Measurements from ENCODE around the gene DKC1. TPM values are rescaled to one million over a fixed set of nuclear protein-coding genes. Genes with fewer than 3 reads are reported as not detected.
A peak's percentile ranks its signal among the peaks of the same experiment; 100 is the strongest.

The DKC1 gene
- total and polyA plus RNA-seq, 4 donors = 15.1 to 31.9 (median 27.5) TPM

GRCh38 chrX:154732421-154733065 lies 30.1 kb upstream of the DKC1 start:
- no peaks in the 10 kb centered on the region for H3K9me3 ChIP-seq (ENCODE audit: control insufficient read depth, low read length)
- no peak for DNase-seq
- intact Hi-C loops (cut with DNase I) = no loop called here
- peaks cover 3 to 5% of the 10 kb centered on the region in 2 donors for H3K4me1 ChIP-seq (ENCODE audit: control insufficient read depth in 1 of 2, insufficient read depth in 2 of 2, low read length in 2 of 2)
- peak overlapping the region in 1 of 2 donors; percentile 57 for H3K27ac ChIP-seq (ENCODE audit: low read depth in 1 of 2, low read length in 2 of 2)
- no peak for ATAC-seq (ENCODE audit: low FRiP score)
- no peaks in the 10 kb centered on the region for H3K27me3 ChIP-seq (ENCODE audit: control insufficient read depth in 1 of 2, insufficient read depth in 2 of 2, low read length in 1 of 2)
- WGBS, 2 donors = 18 to 37% methylated on average over 5 of the region's 5 CpGs
- H3K36me3 ChIP-seq (ENCODE audit: control insufficient read depth in 1 of 2, insufficient read depth in 2 of 2, low read length in 1 of 2) = no peaks in the 10 kb centered on the region
- no peak overlapping the region for H3K4me3 ChIP-seq (ENCODE audit: low read length in 2 of 2)

GRCh38 chrX:154733066-154733425 lies 29.6 kb upstream of the DKC1 start:
- Histone ChIP-seq H3K27me3 (ENCODE audit: control insufficient read depth in 1 of 2, insufficient read depth in 2 of 2, low read length in 1 of 2) (no peaks in the 10 kb centered on the region), H3K4me3 (ENCODE audit: low read length in 2 of 2) (no peak overlapping the region), H3K36me3 (ENCODE audit: control insufficient read depth in 1 of 2, insufficient read depth in 2 of 2, low read length in 1 of 2) (no peaks in the 10 kb centered on the region), H3K27ac (ENCODE audit: low read depth in 1 of 2, low read length in 2 of 2) (peak overlapping the region in 1 of 2 donors; percentile 57), H3K4me1 (ENCODE audit: control insufficient read depth in 1 of 2, insufficient read depth in 2 of 2, low read length in 2 of 2) (peaks cover 3 to 5% of the 10 kb centered on the region in 2 donors), H3K9me3 (ENCODE audit: control insufficient read depth, low read length) (no peaks in the 10 kb centered on the region)
- DNase-seq = no peak
- intact Hi-C loops (cut with DNase I) = no loop called here
- ATAC-seq (ENCODE audit: low FRiP score) = no peak
- 64 to 78% methylated on average over 2 of the region's 2 CpGs for WGBS, 2 donors

- no peaks in the 10 kb centered on the region for H3K36me3 ChIP-seq (ENCODE audit: control insufficient read depth in 1 of 2, insufficient read depth in 2 of 2, low read length in 1 of 2)
- no peaks in the 10 kb centered on the region for H3K9me3 ChIP-seq (ENCODE audit: control insufficient read depth, low read length)
- 8 to 43% methylated on average over 8 of the region's 8 CpGs for WGBS, 2 donors
- no peaks in the 10 kb centered on the region for H3K27me3 ChIP-seq (ENCODE audit: control insufficient read depth in 1 of 2, insufficient read depth in 2 of 2, low read length in 1 of 2)
- intact Hi-C loops (cut with DNase I) = no loop called here
- DNase-seq (peak in 1 of 2 donors; percentile 57), ATAC-seq (ENCODE audit: low FRiP score) (peak; percentile 44)
- peak overlapping the region in 1 of 2 donors; percentile 85 for H3K27ac ChIP-seq (ENCODE audit: low read depth in 1 of 2, low read length in 2 of 2)
- H3K4me3 ChIP-seq (ENCODE audit: low read length in 2 of 2) = no peak overlapping the region
- peaks cover 3 to 5% of the 10 kb centered on the region in 2 donors for H3K4me1 ChIP-seq (ENCODE audit: control insufficient read depth in 1 of 2, insufficient read depth in 2 of 2, low read length in 2 of 2)
These were observed 28.4 kb upstream of the DKC1 start for GRCh38 chrX:154734061-154734781.

- intact Hi-C loops (cut with DNase I) = no loop called here
- peak; percentile 65 to 83 for DNase-seq
- Histone ChIP-seq H3K36me3 (ENCODE audit: control insufficient read depth in 1 of 2, insufficient read depth in 2 of 2, low read length in 1 of 2) (no peaks in the 10 kb centered on the region), H3K4me3 (ENCODE audit: low read length in 2 of 2) (no peak overlapping the region), H3K4me1 (ENCODE audit: control insufficient read depth in 1 of 2, insufficient read depth in 2 of 2, low read length in 2 of 2) (peaks cover 0 to 5% of the 10 kb centered on the region in 2 donors), H3K27me3 (ENCODE audit: control insufficient read depth in 1 of 2, insufficient read depth in 2 of 2, low read length in 1 of 2) (no peaks in the 10 kb centered on the region), H3K27ac (ENCODE audit: low read depth in 1 of 2, low read length in 2 of 2) (peak overlapping the region in 1 of 2 donors; percentile 81), H3K9me3 (ENCODE audit: control insufficient read depth, low read length) (no peaks in the 10 kb centered on the region)
- ATAC-seq (ENCODE audit: low FRiP score) = peak; percentile 51
- 50 to 60% methylated on average over 7 of the region's 7 CpGs for WGBS, 2 donors
These were observed 26.8 kb upstream of the DKC1 start for GRCh38 chrX:154735695-154736393.

GRCh38 chrX:154737136-154737535 lies 25.5 kb upstream of the DKC1 start:
- Histone ChIP-seq H3K9me3 (ENCODE audit: control insufficient read depth, low read length) (no peaks in the 10 kb centered on the region), H3K4me1 (ENCODE audit: control insufficient read depth in 1 of 2, insufficient read depth in 2 of 2, low read length in 2 of 2) (peaks cover 0 to 3% of the 10 kb centered on the region in 2 donors), H3K27ac (ENCODE audit: low read depth in 1 of 2, low read length in 2 of 2) (peak overlapping the region in 1 of 2 donors; percentile 11), H3K36me3 (ENCODE audit: control insufficient read depth in 1 of 2, insufficient read depth in 2 of 2, low read length in 1 of 2) (no peaks in the 10 kb centered on the region), H3K27me3 (ENCODE audit: control insufficient read depth in 1 of 2, insufficient read depth in 2 of 2, low read length in 1 of 2) (no peaks in the 10 kb centered on the region), H3K4me3 (ENCODE audit: low read length in 2 of 2) (no peak overlapping the region)
- 93 to 97% methylated on average over 5 of the region's 5 CpGs for WGBS, 2 donors
- DNase-seq = no peak
- ATAC-seq (ENCODE audit: low FRiP score) = no peak
- intact Hi-C loops (cut with DNase I) = no loop called here

GRCh38 chrX:154738011-154738738 lies 24.5 kb upstream of the DKC1 start:
- H3K27ac ChIP-seq (ENCODE audit: low read depth in 1 of 2, low read length in 2 of 2) = no peak overlapping the region
- no peaks in the 10 kb centered on the region for H3K36me3 ChIP-seq (ENCODE audit: control insufficient read depth in 1 of 2, insufficient read depth in 2 of 2, low read length in 1 of 2)
- DNase-seq (peak in 1 of 2 donors; percentile 72), ATAC-seq (ENCODE audit: low FRiP score) (peak; percentile 71)
- intact Hi-C loops (cut with DNase I) = no loop called here
- WGBS, 2 donors = 19 to 34% methylated on average over 8 of the region's 8 CpGs
- H3K27me3 ChIP-seq (ENCODE audit: control insufficient read depth in 1 of 2, insufficient read depth in 2 of 2, low read length in 1 of 2) = no peaks in the 10 kb centered on the region
- H3K4me3 ChIP-seq (ENCODE audit: low read length in 2 of 2) = no peak overlapping the region
- H3K4me1 ChIP-seq (ENCODE audit: control insufficient read depth in 1 of 2, insufficient read depth in 2 of 2, low read length in 2 of 2) = peaks cover 0 to 3% of the 10 kb centered on the region in 2 donors
- H3K9me3 ChIP-seq (ENCODE audit: control insufficient read depth, low read length) = no peaks in the 10 kb centered on the region

- no peak for ATAC-seq (ENCODE audit: low FRiP score)
- H3K4me1 ChIP-seq (ENCODE audit: control insufficient read depth in 1 of 2, insufficient read depth in 2 of 2, low read length in 2 of 2) = peaks cover 0 to 3% of the 10 kb centered on the region in 2 donors
- DNase-seq = no peak
- no peak overlapping the region for H3K27ac ChIP-seq (ENCODE audit: low read depth in 1 of 2, low read length in 2 of 2)
- intact Hi-C loops (cut with DNase I) = no loop called here
- WGBS, 2 donors = 71 to 95% methylated on average over 2 of the region's 2 CpGs
- no peaks in the 10 kb centered on the region for H3K36me3 ChIP-seq (ENCODE audit: control insufficient read depth in 1 of 2, insufficient read depth in 2 of 2, low read length in 1 of 2)
- H3K9me3 ChIP-seq (ENCODE audit: control insufficient read depth, low read length) = no peaks in the 10 kb centered on the region
- H3K27me3 ChIP-seq (ENCODE audit: control insufficient read depth in 1 of 2, insufficient read depth in 2 of 2, low read length in 1 of 2) = no peaks in the 10 kb centered on the region
- H3K4me3 ChIP-seq (ENCODE audit: low read length in 2 of 2) = no peak overlapping the region
These were observed 22.7 kb upstream of the DKC1 start for GRCh38 chrX:154739952-154740465.

- DNase-seq (no peak), ATAC-seq (ENCODE audit: low FRiP score) (no peak)
- intact Hi-C loops (cut with DNase I) = no loop called here
- H3K27ac ChIP-seq (ENCODE audit: low read depth in 1 of 2, low read length in 2 of 2) = no peak overlapping the region
- no peaks in the 10 kb centered on the region for H3K36me3 ChIP-seq (ENCODE audit: control insufficient read depth in 1 of 2, insufficient read depth in 2 of 2, low read length in 1 of 2)
- H3K4me1 ChIP-seq (ENCODE audit: control insufficient read depth in 1 of 2, insufficient read depth in 2 of 2, low read length in 2 of 2) = no peaks in the 10 kb centered on the region
- no peaks in the 10 kb centered on the region for H3K9me3 ChIP-seq (ENCODE audit: control insufficient read depth, low read length)
- no peaks in the 10 kb centered on the region for H3K27me3 ChIP-seq (ENCODE audit: control insufficient read depth in 1 of 2, insufficient read depth in 2 of 2, low read length in 1 of 2)
- no peak overlapping the region for H3K4me3 ChIP-seq (ENCODE audit: low read length in 2 of 2)
These were observed 20.1 kb upstream of the DKC1 start for GRCh38 chrX:154742613-154743012.
